Fibroblast of lung (primary cell): ENCODE data around the gene GPR65. TPM values are rescaled to one million over a fixed set of nuclear protein-coding genes. Genes with fewer than 3 reads are reported as not detected.
A peak's percentile ranks its signal among the peaks of the same experiment; 100 is the strongest.

Experiments
- DNase-seq, 2 donors: peaks; one replicate each; pipeline versions ENCODE4 v3.0.0 to v3.0.0-alpha.2; 2010; ENCODE audit warnings: low read depth in 2 of 2
- H2AFZ ChIP-seq: 2 replicates; pipeline ENCODE4 v1.5.1; 2012; ENCODE audit warnings: low read length, control low read depth, inconsistent platforms
- H3K27ac ChIP-seq: 2 replicates; pipeline ENCODE4 v1.5.1; 2011; ENCODE audit warnings: low read length, control low read depth; ENCODE audit not compliant: insufficient read depth
- H3K27me3 ChIP-seq: 2 replicates; pipeline ENCODE4 v1.5.1; 2011; ENCODE audit warnings: mild to moderate bottlenecking, low read length; ENCODE audit not compliant: control insufficient read depth, insufficient read depth
- H3K36me3 ChIP-seq: 2 replicates; pipeline ENCODE4 v1.5.1; 2011; ENCODE audit warnings: low read length; ENCODE audit not compliant: control insufficient read depth, insufficient read depth
- H3K4me1 ChIP-seq: 2 replicates; pipeline ENCODE4 v1.5.1; 2011; ENCODE audit warnings: low read length; ENCODE audit not compliant: control insufficient read depth, insufficient read depth; ENCODE audit errors: extremely low read depth
- H3K4me2 ChIP-seq: 2 replicates; pipeline ENCODE4 v1.5.1; 2011; ENCODE audit warnings: low read length, control low read depth; ENCODE audit not compliant: insufficient read depth; ENCODE audit errors: extremely low read depth
- H3K4me3 ChIP-seq, 4 experiments: fragments of 200-600 bp in 1 of 4; sonication (generic) in 1 of 4; replicated peaks in 1 of 4; 2 replicates each; pipeline ENCODE4 v1.5.1; 2011 to 2016; ENCODE audit warnings: low read length in 4 of 4, low read depth in 3 of 4, mild to moderate bottlenecking in 3 of 4, control low read depth in 2 of 4, inconsistent platforms in 1 of 4, mixed read lengths in 1 of 4; ENCODE audit not compliant: insufficient read depth in 1 of 4; ENCODE audit errors: control extremely low read depth in 1 of 4
- H3K79me2 ChIP-seq: 2 replicates; pipeline ENCODE4 v1.5.1; 2012; ENCODE audit warnings: mild to moderate bottlenecking, low read length, inconsistent platforms; ENCODE audit not compliant: control insufficient read depth, insufficient read depth
- H3K9ac ChIP-seq: 2 replicates; pipeline ENCODE4 v1.5.1; 2011; ENCODE audit warnings: mild to moderate bottlenecking, low read length, control low read depth; ENCODE audit not compliant: insufficient read depth
- H3K9me3 ChIP-seq: 2 replicates; pipeline ENCODE4 v1.5.1; 2012; ENCODE audit warnings: low read depth, low read length; ENCODE audit not compliant: control insufficient read depth, insufficient read depth
- H4K20me1 ChIP-seq: 2 replicates; pipeline ENCODE4 v1.5.1; 2011; ENCODE audit warnings: low read length; ENCODE audit not compliant: control insufficient read depth, insufficient read depth; ENCODE audit errors: extremely low read depth
- EZH2 ChIP-seq: IDR thresholded peaks from 2 replicates; pipeline ENCODE4 v1.5.1; 2012; ENCODE audit warnings: low read length, control low read depth, mild to moderate bottlenecking; ENCODE audit errors: missing control alignments
- polyA plus RNA-seq, 2 donors: library from polyadenylated mRNA; depleted of rRNA in 1 of 2; stranded (reverse) in 1 of 2; unstranded in 1 of 2; fragments of >200 nt; gene quantifications; 2 replicates each; pipeline ENCODE4 v1.2.1, GENCODE V29; 2011 to 2012; ENCODE audit warnings: missing spikeins in 1 of 2
- total RNA-seq: library from RNA; depleted of rRNA; stranded (reverse); fragments of >200 nt; gene quantifications from 2 replicates; pipeline ENCODE4 v1.2.1, GENCODE V29; 2014
- TF ChIP-seq, protein P1 (sequence below), 2 donors: IDR thresholded peaks in 1 of 2; conservative IDR thresholded peaks in 1 of 2; 1 replicate in 1 of 2; 2 replicates in 1 of 2; pipeline ENCODE4 v1.5.1; 2011 to 2012; ENCODE audit warnings: low read length in 2 of 2, control low read depth in 1 of 2, inconsistent platforms in 1 of 2, low read depth in 1 of 2, mild to moderate bottlenecking in 1 of 2

GPR65 gene
- total and polyA plus RNA-seq, 2 donors (not counting 1 experiment from before 2014, with no cell fraction given) = 0.07 to 0.17 TPM

DNA sequence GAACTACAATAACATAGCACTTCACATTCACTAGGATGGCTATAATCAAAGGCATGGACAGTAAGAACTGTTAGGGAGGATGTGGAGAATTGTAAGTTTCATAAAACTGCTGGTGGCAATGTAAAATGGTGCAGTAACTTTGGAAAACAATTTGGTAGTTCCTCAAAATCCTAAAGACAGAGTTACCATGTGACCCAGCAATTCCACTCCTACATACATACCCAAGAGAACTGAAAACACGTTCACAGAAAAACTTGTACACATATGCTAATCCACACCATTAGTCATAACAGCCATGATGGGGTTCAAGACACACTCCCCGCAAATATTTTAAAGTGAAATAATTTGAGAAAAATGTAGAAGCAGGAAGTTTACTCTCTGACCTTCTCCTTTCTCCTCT is 43.7 kb upstream of the GPR65 start:
- no peak overlapping the region for H3K27ac ChIP-seq
- no peak for TF ChIP-seq EZH2
- TF ChIP-seq, protein P1, sequence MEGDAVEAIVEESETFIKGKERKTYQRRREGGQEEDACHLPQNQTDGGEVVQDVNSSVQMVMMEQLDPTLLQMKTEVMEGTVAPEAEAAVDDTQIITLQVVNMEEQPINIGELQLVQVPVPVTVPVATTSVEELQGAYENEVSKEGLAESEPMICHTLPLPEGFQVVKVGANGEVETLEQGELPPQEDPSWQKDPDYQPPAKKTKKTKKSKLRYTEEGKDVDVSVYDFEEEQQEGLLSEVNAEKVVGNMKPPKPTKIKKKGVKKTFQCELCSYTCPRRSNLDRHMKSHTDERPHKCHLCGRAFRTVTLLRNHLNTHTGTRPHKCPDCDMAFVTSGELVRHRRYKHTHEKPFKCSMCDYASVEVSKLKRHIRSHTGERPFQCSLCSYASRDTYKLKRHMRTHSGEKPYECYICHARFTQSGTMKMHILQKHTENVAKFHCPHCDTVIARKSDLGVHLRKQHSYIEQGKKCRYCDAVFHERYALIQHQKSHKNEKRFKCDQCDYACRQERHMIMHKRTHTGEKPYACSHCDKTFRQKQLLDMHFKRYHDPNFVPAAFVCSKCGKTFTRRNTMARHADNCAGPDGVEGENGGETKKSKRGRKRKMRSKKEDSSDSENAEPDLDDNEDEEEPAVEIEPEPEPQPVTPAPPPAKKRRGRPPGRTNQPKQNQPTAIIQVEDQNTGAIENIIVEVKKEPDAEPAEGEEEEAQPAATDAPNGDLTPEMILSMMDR (conservative IDR thresholded peaks at IDR 0.05 in 1 of 2, IDR thresholded peaks at IDR 0.05 in 1 of 2; ENCODE audit: low read depth in 1 of 2, low read length in 2 of 2) = no peak
- no peaks in the 10 kb centered on the region for H3K9me3 ChIP-seq
- no peak for DNase-seq
- no peak overlapping the region for H3K9ac ChIP-seq
- no peak overlapping the region for H3K4me3 ChIP-seq
- H3K27me3 ChIP-seq = no peaks in the 10 kb centered on the region
- no peak overlapping the region for H3K4me2 ChIP-seq
- no peaks in the 10 kb centered on the region for H4K20me1 ChIP-seq
- no peaks in the 10 kb centered on the region for H3K4me1 ChIP-seq
- no peaks in the 10 kb centered on the region for H3K79me2 ChIP-seq
- H2AFZ ChIP-seq = no peak overlapping the region
- H3K36me3 ChIP-seq = no peaks in the 10 kb centered on the region

- no peak overlapping the region for H2AFZ ChIP-seq
- no peak for TF ChIP-seq EZH2
- TF ChIP-seq, protein P1 (conservative IDR thresholded peaks at IDR 0.05 in 1 of 2, IDR thresholded peaks at IDR 0.05 in 1 of 2; ENCODE audit: low read depth in 1 of 2, low read length in 2 of 2) = no peak
- peak in 1 of 2 donors; percentile 21 for DNase-seq
Observed at GRCh38 chr14:87966816-87967215, 38.1 kb upstream of the GPR65 start.

GRCh38 chr14:87967496-87967895 is 37.4 kb upstream of the GPR65 start:
- Histone ChIP-seq H3K4me2 (no peak overlapping the region), H2AFZ (no peak overlapping the region), H3K4me1 (no peaks in the 10 kb centered on the region), H3K36me3 (no peaks in the 10 kb centered on the region), H3K79me2 (no peaks in the 10 kb centered on the region), H3K9ac (no peak overlapping the region), H3K9me3 (no peaks in the 10 kb centered on the region), H3K27ac (no peak overlapping the region), H3K4me3 (no peak overlapping the region), H3K27me3 (no peaks in the 10 kb centered on the region), H4K20me1 (no peaks in the 10 kb centered on the region)
- TF ChIP-seq, protein P1 (conservative IDR thresholded peaks at IDR 0.05 in 1 of 2, IDR thresholded peaks at IDR 0.05 in 1 of 2; ENCODE audit: low read depth in 1 of 2, low read length in 2 of 2) = no peak
- TF ChIP-seq EZH2 = no peak
- peak in 1 of 2 donors; percentile 10 for DNase-seq

More at GRCh38 chr14:87966816-87967215, 38.1 kb upstream of the GPR65 start:
- no peaks in the 10 kb centered on the region for H3K79me2 ChIP-seq
- H3K36me3 ChIP-seq = no peaks in the 10 kb centered on the region
- H3K9ac ChIP-seq = no peak overlapping the region
- H3K4me2 ChIP-seq = no peak overlapping the region
- H4K20me1 ChIP-seq = no peaks in the 10 kb centered on the region
- no peaks in the 10 kb centered on the region for H3K27me3 ChIP-seq
- H3K27ac ChIP-seq = no peak overlapping the region
- H3K9me3 ChIP-seq = no peaks in the 10 kb centered on the region
- no peak overlapping the region for H3K4me3 ChIP-seq
- no peaks in the 10 kb centered on the region for H3K4me1 ChIP-seq
